Measurements from ENCODE around the gene H1-8.

DNA sequence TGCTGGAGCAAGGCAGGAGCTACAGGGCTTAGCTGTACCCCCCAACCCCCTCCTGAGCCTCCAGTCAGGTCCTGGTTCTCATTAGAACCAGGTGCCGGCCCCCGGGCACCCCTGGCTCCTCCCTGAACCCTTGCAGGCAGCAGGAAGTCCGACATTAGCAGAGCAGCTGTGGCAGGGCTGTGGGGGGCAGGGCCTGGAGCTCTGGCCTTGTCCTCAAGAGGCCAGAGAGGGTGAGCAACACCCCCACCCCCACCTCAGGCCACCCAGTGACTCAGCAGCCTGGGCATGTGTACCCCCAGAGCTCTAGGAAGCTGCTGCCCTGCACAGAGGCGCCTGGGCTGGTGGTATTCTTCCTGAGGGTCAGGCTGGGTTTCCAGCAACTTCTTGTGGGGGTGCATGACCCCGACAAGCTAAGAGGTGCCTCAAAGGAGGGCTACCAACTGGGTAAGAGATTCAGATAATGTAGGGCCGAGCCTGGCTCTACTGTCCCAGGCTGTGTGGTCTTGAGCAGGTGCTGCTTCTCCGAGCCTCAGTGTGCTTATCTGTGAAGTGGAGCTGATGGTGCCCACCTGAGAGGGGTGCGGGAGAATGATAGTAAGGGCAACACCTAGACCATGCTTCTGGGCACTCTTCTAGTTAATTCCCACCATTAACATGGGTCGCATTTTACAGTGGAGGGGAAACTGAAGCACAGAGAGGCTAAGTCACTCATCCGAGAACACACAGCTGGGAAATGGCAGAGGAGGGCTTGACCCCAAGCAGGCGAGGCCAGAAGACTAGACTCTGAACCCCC lies 16.0 kb downstream of the H1-8 start:
- TF ChIP-seq, protein P1, sequence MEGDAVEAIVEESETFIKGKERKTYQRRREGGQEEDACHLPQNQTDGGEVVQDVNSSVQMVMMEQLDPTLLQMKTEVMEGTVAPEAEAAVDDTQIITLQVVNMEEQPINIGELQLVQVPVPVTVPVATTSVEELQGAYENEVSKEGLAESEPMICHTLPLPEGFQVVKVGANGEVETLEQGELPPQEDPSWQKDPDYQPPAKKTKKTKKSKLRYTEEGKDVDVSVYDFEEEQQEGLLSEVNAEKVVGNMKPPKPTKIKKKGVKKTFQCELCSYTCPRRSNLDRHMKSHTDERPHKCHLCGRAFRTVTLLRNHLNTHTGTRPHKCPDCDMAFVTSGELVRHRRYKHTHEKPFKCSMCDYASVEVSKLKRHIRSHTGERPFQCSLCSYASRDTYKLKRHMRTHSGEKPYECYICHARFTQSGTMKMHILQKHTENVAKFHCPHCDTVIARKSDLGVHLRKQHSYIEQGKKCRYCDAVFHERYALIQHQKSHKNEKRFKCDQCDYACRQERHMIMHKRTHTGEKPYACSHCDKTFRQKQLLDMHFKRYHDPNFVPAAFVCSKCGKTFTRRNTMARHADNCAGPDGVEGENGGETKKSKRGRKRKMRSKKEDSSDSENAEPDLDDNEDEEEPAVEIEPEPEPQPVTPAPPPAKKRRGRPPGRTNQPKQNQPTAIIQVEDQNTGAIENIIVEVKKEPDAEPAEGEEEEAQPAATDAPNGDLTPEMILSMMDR (IDR thresholded peaks at IDR 0.05), result no peak
- TF ChIP-seq POLR2A (IDR thresholded peaks at IDR 0.05), result peak in 1 of 2 donors; percentile 39
